A673 (cell line): Measurements from ENCODE around the gene CDH4. TPM values are rescaled to one million over a fixed set of nuclear protein-coding genes. Genes with fewer than 3 reads are reported as not detected.
A peak's percentile ranks its signal among the peaks of the same experiment; 100 is the strongest.

ENCODE experiments used
- BruUV-seq: library from RNA; stranded (reverse); fragments of 400-500 nt; replicated peaks from 2 replicates; lab custom pipeline; 2021; lab: Mats Ljungman, UMichigan
- CTCF ChIA-PET: fragments of 300-600 bp; sonication (Branson Sonifier 250); formaldehyde crosslinking; loops from one replicate; lab custom pipeline; 2022; ENCODE audit warnings: antibody characterized with exemption; lab: Charles Lee
- POLR2A ChIA-PET: fragments of 300-600 bp; sonication (Branson Sonifier 250); formaldehyde crosslinking; loops from one replicate; lab custom pipeline; 2022; ENCODE audit warnings: antibody characterized with exemption; ENCODE audit not compliant: low non-redundant PET; lab: Charles Lee
- DNase-seq: peaks from one replicate; pipeline ENCODE4 v3.0.0-alpha.2; 2015; ENCODE audit warnings: low spot score
- H3K27ac ChIP-seq: fragments of 200-600 bp; sonication (generic); 2 replicates; pipeline ENCODE4 v1.5.1; 2016; ENCODE audit warnings: mixed run types, low read depth, mild to moderate bottlenecking, mixed read lengths, antibody characterized with exemption, low read length; ENCODE audit not compliant: poor library complexity, severe bottlenecking
- H3K27me3 ChIP-seq: fragments of 200-600 bp; sonication (generic); replicated peaks from 2 replicates; pipeline ENCODE4 v1.6.1; 2017; ENCODE audit warnings: mixed run types, low read depth, mild to moderate bottlenecking, mixed read lengths, antibody characterized with exemption, low read length; ENCODE audit not compliant: insufficient read depth, poor library complexity
- H3K36me3 ChIP-seq: fragments of 200-600 bp; sonication (generic); 2 replicates; pipeline ENCODE4 v1.6.1; 2016; ENCODE audit warnings: mixed run types, mild to moderate bottlenecking, mixed read lengths, antibody characterized with exemption, low read length; ENCODE audit not compliant: insufficient read depth, poor library complexity, severe bottlenecking
- H3K4me1 ChIP-seq: fragments of 200-600 bp; sonication (generic); 2 replicates; pipeline ENCODE4 v1.6.1; 2017; ENCODE audit warnings: mixed run types, mild to moderate bottlenecking, mixed read lengths, antibody characterized with exemption, low read length; ENCODE audit not compliant: insufficient read depth, poor library complexity, severe bottlenecking
- H3K4me3 ChIP-seq: fragments of 200-600 bp; sonication (generic); 2 replicates; pipeline ENCODE4 v1.5.1; 2016; ENCODE audit warnings: low read depth, mixed run types, mild to moderate bottlenecking, mixed read lengths, low read length; ENCODE audit not compliant: poor library complexity, severe bottlenecking
- H3K9me3 ChIP-seq: fragments of 200-600 bp; sonication (generic); 2 replicates; pipeline ENCODE4 v1.6.1; 2016; ENCODE audit warnings: mixed run types, low read depth, mild to moderate bottlenecking, mixed read lengths, antibody characterized with exemption, low read length; ENCODE audit not compliant: poor library complexity, severe bottlenecking
- CTCF ChIP-seq: fragments of 300-800, 200-600 bp; sonication (generic); conservative IDR thresholded peaks from 2 replicates; pipeline ENCODE4 v1.5.1; 2017; ENCODE audit warnings: low read depth, mild to moderate bottlenecking, antibody characterized with exemption, low read length, moderate library complexity, mixed read lengths
- EZH2 ChIP-seq: fragments of 200-600 bp; sonication (generic); IDR thresholded peaks from 2 replicates; pipeline ENCODE4 v1.6.1; 2017; ENCODE audit warnings: borderline replicate concordance, low read depth, mild to moderate bottlenecking, mixed read lengths, antibody characterized with exemption, low read length; ENCODE audit not compliant: poor library complexity, severe bottlenecking
- intact Hi-C: fragments of 100-400 bp; cut with micrococcal nuclease; formaldehyde crosslinking; loops from one replicate; pipeline ENCODE4 v1.10.0; 2022; ENCODE audit not compliant: unreplicated experiment
- total RNA-seq: library from RNA; stranded (reverse); gene quantifications from 2 replicates; pipeline ENCODE4 v1.2.3, GENCODE V29; 2021

Gene CDH4
- total RNA-seq, 1 experiment from 2014 or later = 8.3 TPM

GRCh38 chr20:61433176-61433575 is 181.1 kb downstream of the CDH4 start:
- Histone ChIP-seq H3K4me1 (peaks cover 63% of the 10 kb centered on the region), H3K4me3 (no peak overlapping the region), H3K9me3 (no peaks in the 10 kb centered on the region), H3K36me3 (no peaks in the 10 kb centered on the region), H3K27ac (peak overlapping the region; percentile 95), H3K27me3 (no peaks in the 10 kb centered on the region)
- DNase-seq = no peak
- ChIA-PET CTCF (no interaction called here), POLR2A (no interaction called here)
- no TSS peak for BruUV-seq
- intact Hi-C loops = no loop called here
- TF ChIP-seq EZH2 (no peak), CTCF (no peak)

- ChIA-PET POLR2A (no interaction called here), CTCF (no interaction called here)
- intact Hi-C loops = no loop called here
- no peaks in the 10 kb centered on the region for H3K27me3 ChIP-seq
- BruUV-seq = no TSS peak
- H3K4me3 ChIP-seq = no peak overlapping the region
- TF ChIP-seq EZH2 (no peak), CTCF (no peak)
- peak overlapping the region; percentile 95 for H3K27ac ChIP-seq
- H3K36me3 ChIP-seq = no peaks in the 10 kb centered on the region
- H3K4me1 ChIP-seq = peaks cover 70% of the 10 kb centered on the region
- H3K9me3 ChIP-seq = no peaks in the 10 kb centered on the region
- DNase-seq = no peak
Observed at GRCh38 chr20:61433816-61434215, 181.8 kb downstream of the CDH4 start.

- Histone ChIP-seq H3K4me1 (peaks cover 75% of the 10 kb centered on the region), H3K27ac (peak overlapping the region; percentile 95), H3K4me3 (peak overlapping the region; percentile 4), H3K9me3 (no peaks in the 10 kb centered on the region), H3K27me3 (no peaks in the 10 kb centered on the region), H3K36me3 (no peaks in the 10 kb centered on the region)
- POLR2A ChIA-PET = no interaction called here
- peak; percentile 89 for DNase-seq
- intact Hi-C loops = no loop called here
- TF ChIP-seq CTCF = no peak
- BruUV-seq = no TSS peak
- CTCF ChIA-PET = no interaction called here
Observed at GRCh38 chr20:61434341-61434781, 182.3 kb downstream of the CDH4 start.
